Stimulated activated memory B cell treated with anti-CD40 and anti-IgM and Interleukin-4, amounts not matched to agents 10 μg/mL and 1 μg/mL and 100 μg/mL, for 72 hours (primary cell): Measurements from ENCODE around the gene ABLIM2.

Experiments used
- ATAC-seq: fragments of 150-1000 bp; cut with Tn5 transposase; 2 replicates; pipeline ENCODE4 v1.10.0; 2021
- H3K27ac Mint-ChIP-seq: one replicate; pipeline ENCODE4 v1.8.0; 2022; ENCODE audit warnings: mild to moderate bottlenecking, mixed read lengths
- H3K27me3 Mint-ChIP-seq: one replicate; pipeline ENCODE4 v1.8.0; 2022; ENCODE audit warnings: mixed read lengths
- H3K36me3 Mint-ChIP-seq: one replicate; pipeline ENCODE4 v1.8.0; 2022; ENCODE audit warnings: mixed read lengths
- H3K4me1 Mint-ChIP-seq: one replicate; pipeline ENCODE4 v1.8.0; 2022; ENCODE audit warnings: mixed read lengths
- H3K4me3 Mint-ChIP-seq: one replicate; pipeline ENCODE4 v1.8.0; 2022; ENCODE audit warnings: mild to moderate bottlenecking, moderate library complexity, mixed read lengths
- H3K9me3 Mint-ChIP-seq: one replicate; pipeline ENCODE4 v1.8.0; 2022; ENCODE audit warnings: mixed read lengths

Gene ABLIM2

GRCh38 chr4:8051644-8052043 is 107.0 kb downstream of the ABLIM2 start:
- H3K27ac Mint-ChIP-seq = no peak overlapping the region
- H3K4me1 Mint-ChIP-seq = peaks cover 10% of the 10 kb centered on the region
- peaks cover 3% of the 10 kb centered on the region for H3K9me3 Mint-ChIP-seq

GRCh38 chr4:8050555-8051206 is 107.9 kb downstream of the ABLIM2 start:
- H3K36me3 Mint-ChIP-seq = peaks cover 38% of the 10 kb centered on the region
- peaks cover 10% of the 10 kb centered on the region for H3K4me1 Mint-ChIP-seq
- ATAC-seq = no peak
- H3K4me3 Mint-ChIP-seq = no peak overlapping the region
- H3K27me3 Mint-ChIP-seq = peaks cover 55% of the 10 kb centered on the region
- H3K9me3 Mint-ChIP-seq = peaks cover 3% of the 10 kb centered on the region
- no peak overlapping the region for H3K27ac Mint-ChIP-seq

More at GRCh38 chr4:8051644-8052043, 107.0 kb downstream of the ABLIM2 start:
- H3K4me3 Mint-ChIP-seq = no peak overlapping the region
- peaks cover 38% of the 10 kb centered on the region for H3K36me3 Mint-ChIP-seq
- no peak for ATAC-seq
- H3K27me3 Mint-ChIP-seq = peaks cover 46% of the 10 kb centered on the region

- H3K9me3 Mint-ChIP-seq = peaks cover 1% of the 10 kb centered on the region
- H3K4me1 Mint-ChIP-seq = peaks cover 10% of the 10 kb centered on the region
- ATAC-seq = no peak
Measured at GRCh38 chr4:8050180-8050554, 108.4 kb downstream of the ABLIM2 start.

GRCh38 chr4:8048856-8049676 is 109.5 kb downstream of the ABLIM2 start:
- no peaks in the 10 kb centered on the region for H3K9me3 Mint-ChIP-seq

More at GRCh38 chr4:8050180-8050554, 108.4 kb downstream of the ABLIM2 start:
- Mint-ChIP-seq H3K36me3 (peaks cover 35% of the 10 kb centered on the region), H3K4me3 (no peak overlapping the region), H3K27me3 (peaks cover 55% of the 10 kb centered on the region), H3K27ac (no peak overlapping the region)

GRCh38 chr4:8047837-8048678 is 110.6 kb downstream of the ABLIM2 start:
- peaks cover 55% of the 10 kb centered on the region for H3K27me3 Mint-ChIP-seq
- no peak overlapping the region for H3K27ac Mint-ChIP-seq
- peaks cover 28% of the 10 kb centered on the region for H3K36me3 Mint-ChIP-seq
- no peaks in the 10 kb centered on the region for H3K9me3 Mint-ChIP-seq
- H3K4me1 Mint-ChIP-seq = peaks cover 10% of the 10 kb centered on the region
- H3K4me3 Mint-ChIP-seq = no peak overlapping the region
- ATAC-seq = no peak

More at GRCh38 chr4:8048856-8049676, 109.5 kb downstream of the ABLIM2 start:
- Mint-ChIP-seq H3K4me1 (peaks cover 10% of the 10 kb centered on the region), H3K4me3 (no peak overlapping the region), H3K27me3 (peaks cover 55% of the 10 kb centered on the region), H3K36me3 (peaks cover 29% of the 10 kb centered on the region), H3K27ac (no peak overlapping the region)
- ATAC-seq = no peak

- H3K27me3 Mint-ChIP-seq = peaks cover 52% of the 10 kb centered on the region
- no peak overlapping the region for H3K4me3 Mint-ChIP-seq
- peaks cover 30% of the 10 kb centered on the region for H3K36me3 Mint-ChIP-seq
- H3K27ac Mint-ChIP-seq = no peak overlapping the region
- H3K9me3 Mint-ChIP-seq = no peaks in the 10 kb centered on the region
- peaks cover 9% of the 10 kb centered on the region for H3K4me1 Mint-ChIP-seq
- no peak for ATAC-seq
Measured at GRCh38 chr4:8046925-8047541, 111.6 kb downstream of the ABLIM2 start.

- Mint-ChIP-seq H3K9me3 (no peaks in the 10 kb centered on the region), H3K27ac (no peak overlapping the region), H3K36me3 (peaks cover 28% of the 10 kb centered on the region), H3K4me1 (peaks cover 6% of the 10 kb centered on the region), H3K27me3 (peaks cover 45% of the 10 kb centered on the region), H3K4me3 (no peak overlapping the region)
- peak; percentile 3 for ATAC-seq
Measured at GRCh38 chr4:8045909-8046308, 112.7 kb downstream of the ABLIM2 start.

- no peak overlapping the region for H3K27ac Mint-ChIP-seq
- H3K4me1 Mint-ChIP-seq = peaks cover 6% of the 10 kb centered on the region
- no peak overlapping the region for H3K4me3 Mint-ChIP-seq
- ATAC-seq = no peak
- no peaks in the 10 kb centered on the region for H3K9me3 Mint-ChIP-seq
- H3K36me3 Mint-ChIP-seq = peaks cover 34% of the 10 kb centered on the region
- H3K27me3 Mint-ChIP-seq = peaks cover 47% of the 10 kb centered on the region
Measured at GRCh38 chr4:8044699-8045098, 113.9 kb downstream of the ABLIM2 start.

- no peak for ATAC-seq
- Mint-ChIP-seq H3K9me3 (no peaks in the 10 kb centered on the region), H3K27me3 (peaks cover 47% of the 10 kb centered on the region), H3K4me3 (no peak overlapping the region), H3K36me3 (peaks cover 39% of the 10 kb centered on the region), H3K27ac (no peak overlapping the region), H3K4me1 (peaks cover 6% of the 10 kb centered on the region)
Measured at GRCh38 chr4:8044244-8044643, 114.4 kb downstream of the ABLIM2 start.

- Mint-ChIP-seq H3K27ac (no peak overlapping the region), H3K9me3 (no peaks in the 10 kb centered on the region), H3K36me3 (peaks cover 40% of the 10 kb centered on the region), H3K4me1 (peaks cover 6% of the 10 kb centered on the region), H3K27me3 (peaks cover 47% of the 10 kb centered on the region), H3K4me3 (no peak overlapping the region)
- no peak for ATAC-seq
Measured at GRCh38 chr4:8043596-8043995, 115.0 kb downstream of the ABLIM2 start.

- ATAC-seq = no peak
- no peak overlapping the region for H3K4me3 Mint-ChIP-seq
- peaks cover 36% of the 10 kb centered on the region for H3K36me3 Mint-ChIP-seq
- H3K4me1 Mint-ChIP-seq = no peaks in the 10 kb centered on the region
- H3K9me3 Mint-ChIP-seq = no peaks in the 10 kb centered on the region
- peaks cover 44% of the 10 kb centered on the region for H3K27me3 Mint-ChIP-seq
- no peak overlapping the region for H3K27ac Mint-ChIP-seq
Measured at GRCh38 chr4:8041868-8042267, 116.7 kb downstream of the ABLIM2 start.

- Mint-ChIP-seq H3K27ac (no peak overlapping the region), H3K27me3 (peaks cover 37% of the 10 kb centered on the region), H3K9me3 (no peaks in the 10 kb centered on the region), H3K4me1 (no peaks in the 10 kb centered on the region), H3K4me3 (no peak overlapping the region), H3K36me3 (peaks cover 36% of the 10 kb centered on the region)
- ATAC-seq = no peak
Measured at GRCh38 chr4:8041172-8041571, 117.4 kb downstream of the ABLIM2 start.

GRCh38 chr4:8040607-8041006 is 118.0 kb downstream of the ABLIM2 start:
- Mint-ChIP-seq H3K9me3 (no peaks in the 10 kb centered on the region), H3K4me1 (no peaks in the 10 kb centered on the region), H3K27me3 (peaks cover 33% of the 10 kb centered on the region), H3K27ac (no peak overlapping the region), H3K4me3 (no peak overlapping the region), H3K36me3 (peaks cover 36% of the 10 kb centered on the region)
- no peak for ATAC-seq

- no peak overlapping the region for H3K4me3 Mint-ChIP-seq
- H3K27me3 Mint-ChIP-seq = peaks cover 33% of the 10 kb centered on the region
- peaks cover 41% of the 10 kb centered on the region for H3K36me3 Mint-ChIP-seq
- no peak overlapping the region for H3K27ac Mint-ChIP-seq
- peaks cover 7% of the 10 kb centered on the region for H3K4me1 Mint-ChIP-seq
- no peak for ATAC-seq
- no peaks in the 10 kb centered on the region for H3K9me3 Mint-ChIP-seq
Measured at GRCh38 chr4:8039853-8040252, 118.8 kb downstream of the ABLIM2 start.

- H3K36me3 Mint-ChIP-seq = peaks cover 36% of the 10 kb centered on the region
- no peak for ATAC-seq
- H3K27me3 Mint-ChIP-seq = peaks cover 33% of the 10 kb centered on the region
- no peak overlapping the region for H3K27ac Mint-ChIP-seq
- H3K9me3 Mint-ChIP-seq = no peaks in the 10 kb centered on the region
- no peak overlapping the region for H3K4me3 Mint-ChIP-seq
- peaks cover 8% of the 10 kb centered on the region for H3K4me1 Mint-ChIP-seq
Measured at GRCh38 chr4:8039290-8039689, 119.3 kb downstream of the ABLIM2 start.
